WI38 (cell line): ENCODE measurements around the gene FRYL.
"Not testable (repeated sequence)": the region's sequence is repeated elsewhere in the genome, so short reads cannot be mapped to it uniquely, and the experiment has no call there.

Experiments
- H3K4me3 ChIP-seq: 2 replicates; pipeline ENCODE4 v1.5.1; 2011; ENCODE audit warnings: low read depth, mild to moderate bottlenecking, control low read depth, low read length
- TF ChIP-seq, protein P1 (sequence below): IDR thresholded peaks from 2 replicates; pipeline ENCODE4 v1.5.1; 2012; ENCODE audit warnings: low read depth, mild to moderate bottlenecking, control low read depth, low read length

Gene FRYL

DNA sequence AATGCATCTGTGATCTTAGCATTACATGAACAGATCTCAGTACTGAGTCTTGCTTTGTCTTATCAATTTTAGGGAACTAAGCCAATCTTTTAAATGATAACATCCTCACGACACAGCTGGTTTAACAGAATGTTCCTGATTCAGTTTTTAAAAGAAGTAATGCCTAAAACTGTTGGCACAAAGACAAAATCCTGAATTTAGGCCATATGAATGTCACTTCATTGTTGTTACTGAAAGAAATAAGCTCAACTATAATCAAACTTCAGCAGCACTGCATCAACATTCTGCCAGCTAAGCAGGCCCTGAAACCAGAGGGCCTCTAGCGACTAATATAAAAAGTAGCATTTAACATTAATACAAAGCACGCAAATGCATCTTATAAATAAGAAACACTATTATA, 130.6 kb downstream of the FRYL start:
- no peak overlapping the region for H3K4me3 ChIP-seq
- TF ChIP-seq, protein P1, sequence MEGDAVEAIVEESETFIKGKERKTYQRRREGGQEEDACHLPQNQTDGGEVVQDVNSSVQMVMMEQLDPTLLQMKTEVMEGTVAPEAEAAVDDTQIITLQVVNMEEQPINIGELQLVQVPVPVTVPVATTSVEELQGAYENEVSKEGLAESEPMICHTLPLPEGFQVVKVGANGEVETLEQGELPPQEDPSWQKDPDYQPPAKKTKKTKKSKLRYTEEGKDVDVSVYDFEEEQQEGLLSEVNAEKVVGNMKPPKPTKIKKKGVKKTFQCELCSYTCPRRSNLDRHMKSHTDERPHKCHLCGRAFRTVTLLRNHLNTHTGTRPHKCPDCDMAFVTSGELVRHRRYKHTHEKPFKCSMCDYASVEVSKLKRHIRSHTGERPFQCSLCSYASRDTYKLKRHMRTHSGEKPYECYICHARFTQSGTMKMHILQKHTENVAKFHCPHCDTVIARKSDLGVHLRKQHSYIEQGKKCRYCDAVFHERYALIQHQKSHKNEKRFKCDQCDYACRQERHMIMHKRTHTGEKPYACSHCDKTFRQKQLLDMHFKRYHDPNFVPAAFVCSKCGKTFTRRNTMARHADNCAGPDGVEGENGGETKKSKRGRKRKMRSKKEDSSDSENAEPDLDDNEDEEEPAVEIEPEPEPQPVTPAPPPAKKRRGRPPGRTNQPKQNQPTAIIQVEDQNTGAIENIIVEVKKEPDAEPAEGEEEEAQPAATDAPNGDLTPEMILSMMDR = no peak

DNA sequence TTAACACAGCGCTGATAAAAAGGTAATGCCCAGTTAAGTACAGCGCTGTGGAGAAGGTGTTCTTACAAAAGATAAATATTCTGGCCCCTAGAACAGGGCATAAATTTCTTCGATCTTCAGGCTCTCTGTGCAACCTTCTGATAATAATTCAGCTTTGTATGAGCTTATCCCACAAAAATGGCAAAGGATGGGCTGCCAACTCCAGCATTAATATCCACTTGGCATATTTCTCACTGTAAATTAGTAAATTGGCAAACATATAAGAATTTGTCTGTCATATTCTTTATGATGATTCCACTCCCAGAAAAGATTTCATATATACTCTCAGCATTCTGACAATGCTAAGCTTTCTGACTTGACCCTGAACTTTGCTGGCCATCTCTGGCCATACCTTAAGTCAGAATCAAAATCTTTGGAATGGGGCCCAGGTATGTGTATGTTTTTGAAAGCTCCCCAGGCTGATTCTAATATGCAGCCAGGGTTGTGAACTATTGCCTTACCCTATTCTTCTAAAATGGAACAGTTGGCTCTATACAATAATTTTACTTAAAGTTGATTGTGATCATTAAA, 134.8 kb downstream of the FRYL start:
- no peak overlapping the region for H3K4me3 ChIP-seq
- TF ChIP-seq, protein P1 = no peak

DNA sequence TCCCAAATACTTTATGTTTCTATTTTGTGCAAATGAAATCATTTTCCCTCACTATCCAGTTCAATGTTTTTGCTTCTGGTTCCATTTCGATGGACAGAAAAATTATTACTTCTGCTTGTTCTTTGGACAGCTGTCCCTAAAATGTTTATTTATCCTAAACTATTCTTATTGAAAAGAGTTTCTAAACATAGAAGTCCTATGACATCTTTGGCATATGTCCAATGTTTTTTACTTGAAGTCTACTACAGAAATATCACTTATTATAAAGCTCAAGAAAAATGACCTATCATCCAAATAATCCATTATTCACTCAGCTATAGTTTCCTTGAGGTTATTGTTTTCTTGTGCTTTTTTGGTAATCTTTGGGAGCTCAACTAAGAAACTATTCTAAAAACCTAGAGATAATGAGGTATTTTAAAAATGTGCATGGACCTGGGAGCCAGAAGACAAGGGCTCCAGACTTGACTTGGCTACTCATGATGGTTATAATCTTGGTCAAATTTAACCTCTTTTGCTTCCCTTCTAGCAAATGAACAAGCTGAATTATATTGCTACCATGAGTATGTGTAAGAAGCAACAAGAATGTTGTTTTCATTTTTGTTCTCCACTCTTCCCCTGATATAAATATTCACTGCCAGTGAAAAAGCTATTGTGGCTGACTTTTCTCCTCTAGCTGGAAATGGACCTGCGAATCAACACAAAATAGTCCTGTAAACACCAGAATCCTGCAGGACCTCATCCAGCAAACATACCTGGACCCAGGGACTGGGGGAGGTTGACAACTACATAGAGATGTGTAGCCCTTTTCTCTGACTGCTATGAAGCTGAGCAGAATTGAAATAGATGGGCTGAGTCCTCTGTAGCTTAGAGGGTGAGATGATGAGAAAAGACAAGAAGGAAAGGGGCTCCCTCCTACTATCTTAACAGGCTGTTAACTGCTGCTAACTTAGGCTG, 137.4 kb downstream of the FRYL start:
- TF ChIP-seq, protein P1 = no peak
- no peak overlapping the region for H3K4me3 ChIP-seq

DNA sequence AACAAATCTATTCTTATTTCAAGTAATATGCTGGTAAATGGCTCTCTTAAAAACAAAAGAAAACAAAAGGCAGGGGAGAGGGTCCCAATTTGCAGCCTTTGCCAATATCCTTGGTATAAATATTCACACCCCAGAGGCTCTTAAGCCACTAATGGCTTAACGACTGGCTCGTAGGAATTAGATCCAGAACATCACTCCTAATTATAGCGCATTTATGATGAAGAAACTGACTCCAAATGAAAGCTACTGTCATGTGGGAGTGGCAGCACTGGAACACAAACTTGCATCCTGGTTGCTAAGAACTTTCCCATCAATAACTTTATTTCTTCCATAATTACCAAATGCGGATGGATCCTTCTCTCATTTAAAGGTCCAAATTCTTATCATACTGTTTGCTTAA, 138.7 kb downstream of the FRYL start:
- TF ChIP-seq, protein P1 = no peak
- H3K4me3 ChIP-seq = no peak overlapping the region

DNA sequence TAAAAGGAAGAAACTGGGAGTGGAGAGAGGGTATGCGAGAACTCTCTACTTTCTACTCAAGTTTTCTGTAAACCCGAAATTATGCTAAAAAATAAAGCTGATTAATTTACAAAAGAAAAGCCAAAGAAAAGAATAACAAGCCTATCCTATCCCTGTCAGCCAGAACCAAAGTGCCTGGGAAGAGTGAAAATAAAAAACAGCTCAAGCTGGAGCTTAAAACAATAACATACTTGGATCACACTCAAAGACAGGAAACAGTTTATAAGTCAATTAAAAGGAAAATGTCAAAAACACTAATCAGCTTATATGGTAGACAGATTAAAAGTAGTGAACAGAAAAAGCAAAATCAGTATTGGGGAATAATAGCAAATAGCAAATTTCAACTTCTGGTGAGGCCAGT, 139.4 kb downstream of the FRYL start:
- H3K4me3 ChIP-seq = no peak overlapping the region
- TF ChIP-seq, protein P1 = no peak

DNA sequence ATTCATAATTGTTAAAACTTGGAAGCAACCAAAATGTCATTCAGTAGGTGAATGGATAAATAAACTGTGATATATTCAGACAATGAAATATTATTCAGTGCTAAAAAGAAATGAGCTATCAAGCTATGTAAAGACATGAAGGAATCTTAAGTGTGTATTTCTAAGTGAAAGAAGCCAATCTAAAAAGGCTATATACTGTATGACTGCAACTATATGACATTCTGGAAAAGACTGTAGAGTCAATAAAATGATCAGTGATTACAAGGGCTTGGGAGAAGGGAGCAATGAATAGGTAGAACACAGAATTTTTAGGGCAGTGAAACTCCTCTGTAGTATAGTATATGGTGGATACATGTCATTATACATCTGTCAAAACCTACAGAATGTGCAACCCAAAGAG, 139.9 kb downstream of the FRYL start:
- no peak overlapping the region for H3K4me3 ChIP-seq
- TF ChIP-seq, protein P1 = no peak

DNA sequence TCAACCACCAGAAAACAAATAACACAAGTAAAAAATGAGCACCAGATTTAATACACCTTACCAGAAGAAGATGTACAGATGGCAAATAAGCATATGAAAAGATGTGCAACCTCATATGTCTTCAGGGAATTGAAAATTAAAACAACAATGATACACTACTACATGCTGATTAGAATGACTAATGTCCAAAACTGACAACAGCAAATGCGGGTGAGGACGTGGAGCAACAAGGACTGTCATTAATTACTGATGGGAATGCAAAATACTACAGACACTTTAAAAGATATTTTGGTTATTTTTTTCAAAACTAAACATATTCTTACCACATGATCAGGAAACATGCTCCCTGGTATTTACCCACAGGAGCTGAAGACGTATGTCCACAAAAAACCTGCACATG, 140.3 kb downstream of the FRYL start:
- no peak overlapping the region for H3K4me3 ChIP-seq
- TF ChIP-seq, protein P1 = no peak

DNA sequence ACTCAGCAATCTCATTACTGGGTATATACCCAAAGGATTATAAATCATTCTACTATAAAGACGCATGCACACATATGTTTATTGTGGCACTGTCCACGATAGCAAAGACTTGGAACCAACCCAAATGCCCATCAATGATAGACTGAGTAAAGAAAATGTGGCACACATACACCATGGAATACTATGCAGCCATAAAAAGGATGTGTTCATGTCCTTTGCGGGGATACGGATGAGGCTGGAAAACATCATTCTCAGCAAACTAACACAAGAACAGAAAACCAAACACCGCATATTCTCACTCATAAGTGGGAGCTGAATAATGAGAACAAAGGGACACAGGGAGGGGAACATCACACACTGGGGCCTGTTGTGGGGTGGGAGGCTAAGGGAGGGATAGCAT, 141.5 kb downstream of the FRYL start:
- not testable (repeated sequence) for H3K4me3 ChIP-seq
